CD4-positive, alpha-beta T cell treated with Interleukin-2 at 100 ng/mL for 4 hours (primary cell): ENCODE results near the gene MFAP1.
"Not testable (repeated sequence)": the region's sequence is repeated elsewhere in the genome, so short reads cannot be mapped to it uniquely, and the experiment has no call there.

Experiments used
- DNase-seq: peaks from one replicate; pipeline ENCODE4 v3.0.0-alpha.2; 2020; ENCODE audit warnings: low spot score

MFAP1 gene

GRCh38 chr15:43824302-43825246, at the start of gene MFAP1:
MFAP1 (minus strand) TSS chr15:43824690; CDS start chr15:43824569, 121 bp downstream.
- DNase-seq, result peak; percentile 94

DNA sequence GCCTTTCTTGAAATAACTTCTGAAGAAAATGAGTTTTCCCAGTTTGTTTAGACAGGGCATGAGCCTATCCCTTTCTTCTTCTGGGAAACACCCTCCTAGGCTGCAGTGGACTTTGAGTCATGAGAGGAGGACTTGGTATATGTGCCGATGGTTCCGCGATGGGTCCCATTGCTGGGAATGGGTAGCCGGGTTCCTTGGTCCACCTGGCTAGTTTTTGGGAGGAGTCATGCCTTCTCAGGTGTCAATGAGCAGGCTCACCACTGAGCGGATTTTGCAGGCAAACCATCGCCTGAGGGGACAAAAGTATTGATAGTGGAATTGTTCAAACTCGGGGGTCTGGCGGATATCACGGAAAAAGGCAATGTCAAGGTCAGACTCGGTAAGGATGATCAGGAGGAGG, 49.2 kb upstream of the MFAP1 start:
- DNase-seq, result no peak

DNA sequence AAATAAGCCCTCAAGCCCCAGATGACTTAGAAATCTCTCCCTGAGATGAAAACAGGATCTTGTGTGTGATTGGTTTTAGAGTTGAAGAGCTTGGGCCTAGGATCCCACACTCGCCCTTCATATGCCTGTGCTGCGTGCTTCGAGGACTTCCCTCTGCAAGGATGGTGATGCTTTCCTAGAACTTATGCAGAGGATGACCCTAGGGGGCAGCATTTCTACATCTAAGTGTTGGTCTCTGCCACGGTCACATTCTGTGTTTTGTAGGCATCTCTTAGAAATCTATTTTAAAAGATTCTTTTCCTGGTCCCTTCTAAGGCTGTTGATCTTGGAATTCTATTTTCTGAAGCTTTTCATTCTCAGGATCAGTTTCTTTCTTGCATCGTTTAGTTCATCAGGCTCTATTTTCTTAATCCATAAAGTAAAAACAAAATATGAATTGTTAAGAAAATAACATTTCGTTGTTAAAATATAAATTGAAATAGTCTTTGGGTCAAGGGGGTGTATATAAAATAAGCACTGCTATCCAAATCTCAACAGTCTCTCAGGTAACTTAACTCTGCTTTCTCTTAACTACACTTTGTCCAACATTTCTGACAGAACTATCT, 48.0 kb upstream of the MFAP1 start:
- peak; percentile 6 for DNase-seq

DNA sequence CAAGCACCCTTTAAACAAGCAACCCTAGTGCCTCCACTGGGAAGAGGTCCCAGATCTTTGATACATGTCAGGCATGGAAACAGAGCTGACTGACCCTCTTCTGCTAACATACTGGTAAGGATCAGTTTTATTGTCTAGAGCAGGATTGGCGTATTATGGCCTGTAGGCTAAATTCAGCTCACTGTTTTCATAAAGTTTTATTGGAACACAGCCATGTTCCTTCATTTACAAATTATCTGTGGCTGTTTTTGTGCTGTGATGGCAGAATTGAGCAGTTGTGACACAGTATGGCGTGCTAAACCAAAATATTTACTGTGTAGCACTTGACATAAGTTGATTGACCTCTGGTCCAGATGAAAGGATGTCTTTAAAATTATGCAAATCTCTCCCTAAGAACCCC, 47.3 kb upstream of the MFAP1 start:
- DNase-seq, result no peak

- DNase-seq, result no peak
Measured at GRCh38 chr15:43868406-43868805, 43.9 kb upstream of the MFAP1 start.

GRCh38 chr15:43867096-43867495, 42.6 kb upstream of the MFAP1 start:
- no peak for DNase-seq

- DNase-seq, result not testable (repeated sequence)
Measured at GRCh38 chr15:43866636-43867035, 42.1 kb upstream of the MFAP1 start.

DNA sequence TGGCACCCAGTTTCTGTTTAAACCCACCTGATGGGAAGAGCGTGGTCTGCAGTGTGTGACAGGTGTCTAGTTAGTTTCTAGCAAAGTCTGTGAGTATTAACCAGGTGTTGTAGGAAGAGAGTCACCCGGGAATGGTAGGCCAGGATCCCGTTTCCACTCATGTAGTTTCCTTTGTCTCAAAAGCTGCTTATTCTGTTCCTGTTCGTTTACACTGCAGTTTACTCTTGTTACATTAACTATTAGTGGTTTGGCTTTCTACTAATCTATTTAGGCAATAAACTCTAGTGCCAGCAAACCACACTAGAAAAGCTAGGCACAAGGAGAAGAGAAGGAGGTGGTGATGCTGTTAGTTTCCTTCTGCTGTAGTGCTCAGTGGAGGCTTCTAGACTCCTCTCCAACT, 35.1 kb upstream of the MFAP1 start:
- DNase-seq, result no peak

DNA sequence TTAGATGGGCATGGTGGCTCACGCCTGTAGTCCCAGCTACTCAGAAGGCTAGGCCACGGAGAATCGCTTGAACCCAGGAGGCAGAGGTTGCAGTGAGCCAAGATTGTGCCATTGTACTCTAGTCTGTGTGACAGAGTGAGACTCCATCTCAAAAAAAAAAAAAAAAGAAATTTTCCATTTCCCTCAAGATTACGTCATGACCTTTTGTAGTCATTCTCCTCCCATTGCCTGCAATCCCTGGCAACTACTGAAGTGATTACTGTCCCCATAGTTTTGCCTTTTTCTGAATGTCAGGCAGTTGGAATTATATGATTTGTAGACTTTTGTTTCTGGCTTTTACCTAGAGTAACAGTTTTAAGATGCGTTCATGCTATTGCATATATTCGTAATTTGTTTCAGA, 30.3 kb upstream of the MFAP1 start:
- no peak for DNase-seq

GRCh38 chr15:43852607-43853006, 28.1 kb upstream of the MFAP1 start:
- DNase-seq, result no peak

DNA sequence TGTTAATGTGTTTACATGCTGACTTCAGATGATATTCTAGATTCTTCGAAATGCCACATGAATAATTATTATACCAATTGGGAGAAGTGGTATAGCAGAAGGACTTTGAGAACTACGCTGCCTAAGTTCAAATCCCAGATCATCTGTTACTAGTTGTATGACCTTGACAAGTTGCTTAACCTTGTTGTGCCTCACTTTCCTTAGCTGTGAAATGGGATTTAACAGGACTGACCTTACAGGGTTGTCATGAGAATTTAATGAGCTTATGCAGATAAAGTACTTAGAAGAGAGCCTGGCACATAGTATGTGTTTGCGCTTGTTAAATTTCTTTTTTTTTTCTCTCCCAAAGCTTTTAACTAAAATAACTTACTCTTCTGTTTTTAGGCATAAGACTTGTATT, 26.8 kb upstream of the MFAP1 start:
- no peak for DNase-seq

GRCh38 chr15:43845421-43845820, 20.9 kb upstream of the MFAP1 start:
- DNase-seq, result no peak

- not testable (repeated sequence) for DNase-seq
Measured at GRCh38 chr15:43832485-43832884, 8.0 kb upstream of the MFAP1 start.

DNA sequence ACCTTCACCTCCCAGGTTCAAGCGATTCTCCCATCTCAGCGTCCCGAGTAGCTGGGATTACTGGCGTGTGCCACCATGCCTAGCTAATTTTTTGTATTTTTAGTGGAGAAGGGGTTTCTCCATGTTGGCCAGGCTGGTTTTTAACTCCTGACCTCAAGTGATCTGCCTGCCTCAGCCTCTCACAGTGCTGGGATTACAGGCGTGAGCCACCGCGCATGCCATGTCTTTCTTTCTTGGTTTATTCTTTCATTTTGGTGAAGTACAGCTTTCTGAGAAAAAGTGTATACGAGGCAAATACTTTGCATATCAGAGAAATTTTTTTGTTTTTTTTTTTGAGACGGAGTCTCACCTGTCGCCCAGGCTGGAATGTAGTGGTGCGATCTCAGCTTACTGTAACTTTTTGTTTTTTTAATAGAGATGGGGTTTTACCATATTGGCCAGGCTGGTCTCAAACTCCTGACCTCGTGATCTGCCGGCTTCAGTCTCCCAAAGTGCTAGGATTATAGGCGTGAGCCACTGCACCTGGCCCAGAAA, 7.1 kb upstream of the MFAP1 start:
- DNase-seq, result not testable (repeated sequence)

- DNase-seq, result not testable (repeated sequence)
Measured at GRCh38 chr15:43830691-43831275, 6.3 kb upstream of the MFAP1 start.

DNA sequence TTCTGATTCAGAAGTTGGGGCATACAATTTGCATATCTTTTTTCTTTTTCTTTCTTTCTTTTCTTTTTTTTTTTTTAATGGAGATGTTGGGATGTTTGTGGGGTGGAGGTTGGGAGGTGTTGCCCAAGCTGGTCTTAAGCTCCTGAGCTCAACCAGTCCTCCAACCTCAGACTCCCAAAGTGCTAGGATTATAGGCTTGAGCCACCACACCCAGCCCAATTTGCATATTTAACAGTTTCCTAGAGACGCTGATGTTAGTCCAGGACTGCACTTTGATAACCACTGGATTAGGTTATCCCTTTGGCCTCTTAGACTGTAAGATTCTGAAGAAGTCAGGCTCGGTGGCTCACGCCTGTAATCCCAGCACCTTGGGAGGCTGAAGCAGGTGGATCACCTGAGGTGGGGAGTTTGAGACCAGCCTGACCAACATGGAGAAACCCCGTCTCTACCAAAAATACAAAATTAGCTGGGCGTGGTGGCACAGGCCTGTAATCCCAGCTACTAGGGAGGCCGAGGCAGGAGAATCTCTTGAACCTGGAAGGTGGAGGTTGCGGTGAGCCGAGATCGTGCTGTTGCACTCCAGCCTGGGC, 5.6 kb upstream of the MFAP1 start:
- DNase-seq, result not testable (repeated sequence)

DNA sequence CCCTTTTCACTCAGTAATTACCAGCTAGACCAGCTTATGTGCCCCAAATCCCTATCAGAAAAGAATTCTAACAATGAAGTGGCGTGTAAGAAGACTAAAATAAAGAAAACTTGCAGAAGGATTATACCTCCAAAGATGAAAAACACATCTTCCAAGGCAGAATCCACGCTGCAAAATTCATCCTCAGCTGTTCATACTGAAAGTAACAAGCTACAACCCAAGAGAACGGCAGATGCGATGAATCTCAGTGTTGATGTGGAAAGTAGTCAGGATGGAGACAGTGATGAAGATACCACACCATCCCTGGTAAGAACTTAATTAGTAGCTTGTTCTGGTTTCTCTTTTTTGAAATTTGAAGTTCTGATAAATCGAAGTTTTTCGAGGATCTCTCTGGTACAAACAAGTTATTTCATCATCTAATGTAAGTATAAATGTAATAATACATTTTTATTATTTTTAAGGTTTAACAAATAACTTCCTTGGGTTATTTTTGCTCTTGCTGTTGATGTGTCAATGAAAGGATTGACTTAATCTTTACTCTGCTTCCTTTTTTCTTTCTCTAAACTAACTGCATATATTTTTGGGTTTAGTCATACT, 3.7 kb upstream of the MFAP1 start:
- peak; percentile 18 for DNase-seq

GRCh38 chr15:43826508-43827341, 2.2 kb upstream of the MFAP1 start, which contains the start of gene WDR76:
WDR76 (plus strand) TSS chr15:43827002; CDS start chr15:43827033, 31 bp downstream.
- DNase-seq, result peak; percentile 68

GRCh38 chr15:43826029-43826507, 1.6 kb upstream of the MFAP1 start:
- no peak for DNase-seq

DNA sequence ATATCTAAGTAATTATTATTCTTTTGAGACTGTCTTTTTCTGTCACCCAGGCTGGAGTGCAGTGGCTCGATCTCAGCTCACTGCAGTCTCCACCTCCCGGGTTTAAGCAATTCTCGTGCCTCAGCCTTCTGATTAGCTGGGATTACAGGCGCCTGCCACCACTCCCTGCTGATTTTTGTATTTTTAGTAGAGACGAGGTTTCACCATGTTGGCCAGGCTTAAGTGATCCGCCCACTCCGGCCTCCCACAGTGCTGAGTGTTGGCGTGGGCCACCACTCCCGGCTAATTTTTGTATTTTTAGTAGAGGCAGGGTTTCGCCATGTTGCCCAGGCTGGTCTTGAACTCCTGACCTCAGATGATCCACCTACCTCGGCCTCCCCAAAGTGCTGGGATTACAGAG, 815 bp upstream of the MFAP1 start:
- not testable (repeated sequence) for DNase-seq

DNA sequence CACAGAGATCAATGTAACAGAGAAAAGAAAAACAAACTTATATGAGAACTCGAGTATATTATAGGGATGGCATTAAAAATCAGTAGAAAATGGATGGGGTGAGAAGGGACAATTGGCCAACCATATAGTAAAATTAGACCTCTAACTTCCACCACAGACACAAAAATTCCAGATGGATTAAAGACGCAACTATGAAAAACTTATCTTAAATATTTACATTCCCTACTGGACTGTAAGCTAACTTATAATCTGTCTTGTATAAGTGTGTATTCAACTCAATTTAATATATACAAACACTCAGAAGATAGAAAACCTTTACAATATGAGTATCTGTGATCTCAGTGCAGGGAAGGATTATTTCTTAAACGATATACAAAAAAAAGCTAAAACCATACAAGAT, 3.0 kb downstream of the MFAP1 start:
- DNase-seq, result no peak
